ENCODE results near the gene POLR3B.

The POLR3B gene

GRCh38 chr12:106327309-106327869, 30.2 kb upstream of the POLR3B start:
- H3K9ac ChIP-seq (ENCODE audit: low read length) = no peak overlapping the region
- H3K27me3 ChIP-seq (ENCODE audit: control insufficient read depth, insufficient read depth, low read length) = no peaks in the 10 kb centered on the region
- H3K4me3 ChIP-seq (ENCODE audit: low read length) = no peak overlapping the region
- peaks cover 17% of the 10 kb centered on the region for H3K36me3 ChIP-seq (ENCODE audit: control insufficient read depth, insufficient read depth, low read length)
- no peak overlapping the region for H3K27ac ChIP-seq (ENCODE audit: low read depth, low read length)
- no peaks in the 10 kb centered on the region for H3K4me1 ChIP-seq (ENCODE audit: control insufficient read depth, insufficient read depth, low read length)

GRCh38 chr12:106328735-106329134, 28.8 kb upstream of the POLR3B start:
- H3K9ac ChIP-seq (ENCODE audit: low read length) = no peak overlapping the region
- no peaks in the 10 kb centered on the region for H3K27me3 ChIP-seq (ENCODE audit: control insufficient read depth, insufficient read depth, low read length)
- no peak overlapping the region for H3K4me3 ChIP-seq (ENCODE audit: low read length)
- H3K36me3 ChIP-seq (ENCODE audit: control insufficient read depth, insufficient read depth, low read length) = peaks cover 13% of the 10 kb centered on the region
- no peaks in the 10 kb centered on the region for H3K4me1 ChIP-seq (ENCODE audit: control insufficient read depth, insufficient read depth, low read length)
- no peak overlapping the region for H3K27ac ChIP-seq (ENCODE audit: low read depth, low read length)

GRCh38 chr12:106329231-106329982, 28.1 kb upstream of the POLR3B start:
- Histone ChIP-seq H3K4me1 (ENCODE audit: control insufficient read depth, insufficient read depth, low read length) (no peaks in the 10 kb centered on the region), H3K27ac (ENCODE audit: low read depth, low read length) (no peak overlapping the region), H3K4me3 (ENCODE audit: low read length) (no peak overlapping the region), H3K36me3 (ENCODE audit: control insufficient read depth, insufficient read depth, low read length) (peaks cover 10% of the 10 kb centered on the region), H3K9ac (ENCODE audit: low read length) (no peak overlapping the region), H3K27me3 (ENCODE audit: control insufficient read depth, insufficient read depth, low read length) (no peaks in the 10 kb centered on the region)

- no peaks in the 10 kb centered on the region for H3K4me1 ChIP-seq (ENCODE audit: control insufficient read depth, insufficient read depth, low read length)
- no peaks in the 10 kb centered on the region for H3K27me3 ChIP-seq (ENCODE audit: control insufficient read depth, insufficient read depth, low read length)
- no peak overlapping the region for H3K4me3 ChIP-seq (ENCODE audit: low read length)
- no peak overlapping the region for H3K27ac ChIP-seq (ENCODE audit: low read depth, low read length)
- H3K9ac ChIP-seq (ENCODE audit: low read length) = no peak overlapping the region
- H3K36me3 ChIP-seq (ENCODE audit: control insufficient read depth, insufficient read depth, low read length) = peaks cover 7% of the 10 kb centered on the region
These were observed 25.9 kb upstream of the POLR3B start for GRCh38 chr12:106331599-106331998.

- no peak overlapping the region for H3K4me3 ChIP-seq (ENCODE audit: low read length)
- H3K27ac ChIP-seq (ENCODE audit: low read depth, low read length) = no peak overlapping the region
- H3K36me3 ChIP-seq (ENCODE audit: control insufficient read depth, insufficient read depth, low read length) = peaks cover 7% of the 10 kb centered on the region
- no peaks in the 10 kb centered on the region for H3K27me3 ChIP-seq (ENCODE audit: control insufficient read depth, insufficient read depth, low read length)
- no peaks in the 10 kb centered on the region for H3K4me1 ChIP-seq (ENCODE audit: control insufficient read depth, insufficient read depth, low read length)
- H3K9ac ChIP-seq (ENCODE audit: low read length) = no peak overlapping the region
These were observed 25.0 kb upstream of the POLR3B start for GRCh38 chr12:106332536-106332935.

GRCh38 chr12:106333010-106333409, 24.5 kb upstream of the POLR3B start:
- peaks cover 7% of the 10 kb centered on the region for H3K36me3 ChIP-seq (ENCODE audit: control insufficient read depth, insufficient read depth, low read length)
- H3K4me1 ChIP-seq (ENCODE audit: control insufficient read depth, insufficient read depth, low read length) = no peaks in the 10 kb centered on the region
- H3K27me3 ChIP-seq (ENCODE audit: control insufficient read depth, insufficient read depth, low read length) = no peaks in the 10 kb centered on the region
- H3K9ac ChIP-seq (ENCODE audit: low read length) = no peak overlapping the region
- H3K27ac ChIP-seq (ENCODE audit: low read depth, low read length) = no peak overlapping the region
- no peak overlapping the region for H3K4me3 ChIP-seq (ENCODE audit: low read length)

GRCh38 chr12:106333756-106334155, 23.8 kb upstream of the POLR3B start:
- no peak overlapping the region for H3K9ac ChIP-seq (ENCODE audit: low read length)
- no peak overlapping the region for H3K27ac ChIP-seq (ENCODE audit: low read depth, low read length)
- no peak overlapping the region for H3K4me3 ChIP-seq (ENCODE audit: low read length)
- no peaks in the 10 kb centered on the region for H3K4me1 ChIP-seq (ENCODE audit: control insufficient read depth, insufficient read depth, low read length)
- H3K27me3 ChIP-seq (ENCODE audit: control insufficient read depth, insufficient read depth, low read length) = no peaks in the 10 kb centered on the region
- H3K36me3 ChIP-seq (ENCODE audit: control insufficient read depth, insufficient read depth, low read length) = peaks cover 7% of the 10 kb centered on the region

GRCh38 chr12:106341086-106341877, 16.3 kb upstream of the POLR3B start:
- Histone ChIP-seq H3K27me3 (ENCODE audit: control insufficient read depth, insufficient read depth, low read length) (no peaks in the 10 kb centered on the region), H3K4me1 (ENCODE audit: control insufficient read depth, insufficient read depth, low read length) (peaks cover 14% of the 10 kb centered on the region), H3K27ac (ENCODE audit: low read depth, low read length) (peak overlapping the region; percentile 19), H3K9ac (ENCODE audit: low read length) (no peak overlapping the region), H3K4me3 (ENCODE audit: low read length) (no peak overlapping the region), H3K36me3 (ENCODE audit: control insufficient read depth, insufficient read depth, low read length) (no peaks in the 10 kb centered on the region)

GRCh38 chr12:106342397-106343213, 14.9 kb upstream of the POLR3B start:
- H3K4me3 ChIP-seq (ENCODE audit: low read length) = peak overlapping the region; percentile 14
- peak overlapping the region; percentile 63 for H3K27ac ChIP-seq (ENCODE audit: low read depth, low read length)
- peaks cover 14% of the 10 kb centered on the region for H3K4me1 ChIP-seq (ENCODE audit: control insufficient read depth, insufficient read depth, low read length)
- no peak overlapping the region for H3K9ac ChIP-seq (ENCODE audit: low read length)
- no peaks in the 10 kb centered on the region for H3K27me3 ChIP-seq (ENCODE audit: control insufficient read depth, insufficient read depth, low read length)
- no peaks in the 10 kb centered on the region for H3K36me3 ChIP-seq (ENCODE audit: control insufficient read depth, insufficient read depth, low read length)

- H3K36me3 ChIP-seq (ENCODE audit: control insufficient read depth, insufficient read depth, low read length) = peaks cover under 1% of the 10 kb centered on the region
- peaks cover 14% of the 10 kb centered on the region for H3K4me1 ChIP-seq (ENCODE audit: control insufficient read depth, insufficient read depth, low read length)
- H3K27ac ChIP-seq (ENCODE audit: low read depth, low read length) = peak overlapping the region; percentile 63
- H3K4me3 ChIP-seq (ENCODE audit: low read length) = peak overlapping the region; percentile 1
- no peak overlapping the region for H3K9ac ChIP-seq (ENCODE audit: low read length)
- H3K27me3 ChIP-seq (ENCODE audit: control insufficient read depth, insufficient read depth, low read length) = no peaks in the 10 kb centered on the region
These were observed 14.4 kb upstream of the POLR3B start for GRCh38 chr12:106343214-106343528.

GRCh38 chr12:106344131-106344530, 13.4 kb upstream of the POLR3B start:
- H3K27ac ChIP-seq (ENCODE audit: low read depth, low read length) = peak overlapping the region; percentile 17

GRCh38 chr12:106345746-106346145, 11.8 kb upstream of the POLR3B start:
- Histone ChIP-seq H3K27ac (ENCODE audit: low read depth, low read length) (no peak overlapping the region), H3K27me3 (ENCODE audit: control insufficient read depth, insufficient read depth, low read length) (no peaks in the 10 kb centered on the region), H3K36me3 (ENCODE audit: control insufficient read depth, insufficient read depth, low read length) (peaks cover 2% of the 10 kb centered on the region), H3K4me1 (ENCODE audit: control insufficient read depth, insufficient read depth, low read length) (peaks cover 16% of the 10 kb centered on the region), H3K9ac (ENCODE audit: low read length) (no peak overlapping the region), H3K4me3 (ENCODE audit: low read length) (no peak overlapping the region)

More at GRCh38 chr12:106344131-106344530, 13.4 kb upstream of the POLR3B start:
- H3K9ac ChIP-seq (ENCODE audit: low read length) = no peak overlapping the region
- H3K27me3 ChIP-seq (ENCODE audit: control insufficient read depth, insufficient read depth, low read length) = no peaks in the 10 kb centered on the region
- peaks cover 16% of the 10 kb centered on the region for H3K4me1 ChIP-seq (ENCODE audit: control insufficient read depth, insufficient read depth, low read length)
- peaks cover 2% of the 10 kb centered on the region for H3K36me3 ChIP-seq (ENCODE audit: control insufficient read depth, insufficient read depth, low read length)
- no peak overlapping the region for H3K4me3 ChIP-seq (ENCODE audit: low read length)
